IMR-90 (cell line): ENCODE measurements around the gene CDK13. TPM values are rescaled to one million over a fixed set of nuclear protein-coding genes. Genes with fewer than 3 reads are reported as not detected.

Source experiments
- ATAC-seq: fragments of 200-7000 bp; cut with Tn5 transposase; 2 replicates; pipeline ENCODE4 v1.9.1; 2020; ENCODE audit warnings: low read depth, mild to moderate bottlenecking, moderate library complexity
- BruUV-seq: library from RNA; stranded (reverse); fragments of 400-500 nt; replicated peaks from 2 replicates; lab custom pipeline; 2021; lab: Mats Ljungman, UMichigan
- CTCF ChIA-PET: fragments of 300-600 bp; formaldehyde crosslinking; extraction: SDS; loops from one replicate; lab custom pipeline; 2021; ENCODE audit warnings: antibody characterized with exemption; lab: Yijun Ruan, JAX
- POLR2A ChIA-PET: fragments of 300-600 bp; sonication (Branson Sonifier 250); formaldehyde crosslinking; loops from one replicate; lab custom pipeline; 2022; ENCODE audit warnings: antibody characterized with exemption; ENCODE audit not compliant: unreplicated experiment; lab: Charles Lee
- DNase-seq: peaks from one replicate; pipeline ENCODE4 v3.0.0; 2013
- H2AFZ ChIP-seq: replicated peaks from 2 replicates; pipeline ENCODE3; 2013; ENCODE audit warnings: low read length, mild to moderate bottlenecking; ENCODE audit not compliant: poor library complexity
- H2AK5ac ChIP-seq: 2 replicates; pipeline ENCODE4 v1.6.1; 2013; ENCODE audit warnings: low read depth, low read length, inconsistent platforms
- H2AK9ac ChIP-seq: replicated peaks from 2 replicates; pipeline ENCODE3; 2013; ENCODE audit warnings: mild to moderate bottlenecking, low read depth, low read length, moderate library complexity; ENCODE audit not compliant: poor library complexity
- H2BK120ac ChIP-seq: 2 replicates; pipeline ENCODE4 v1.6.1; 2013; ENCODE audit warnings: low read depth, low read length, inconsistent platforms
- H2BK15ac ChIP-seq: 3 replicates; pipeline ENCODE4 v1.6.1; 2013; ENCODE audit warnings: low read depth, low read length, inconsistent platforms
- H2BK20ac ChIP-seq: 2 replicates; pipeline ENCODE4 v1.6.1; 2013; ENCODE audit warnings: low read depth, mild to moderate bottlenecking, inconsistent platforms, low read length, moderate library complexity
- H2BK5ac ChIP-seq: 2 replicates; pipeline ENCODE4 v1.6.1; 2013; ENCODE audit warnings: mild to moderate bottlenecking, low read depth, low read length, inconsistent platforms; ENCODE audit not compliant: poor library complexity, severe bottlenecking
- H3K14ac ChIP-seq: replicated peaks from 2 replicates; pipeline ENCODE4 v1.6.1; 2013; ENCODE audit warnings: low read depth, low read length, inconsistent platforms
- H3K18ac ChIP-seq: 2 replicates; pipeline ENCODE4 v1.6.1; 2013; ENCODE audit warnings: low read depth, low read length, control low read depth
- H3K23ac ChIP-seq: 2 replicates; pipeline ENCODE4 v1.6.1; 2013; ENCODE audit warnings: low read depth, low read length, inconsistent platforms
- H3K27ac ChIP-seq: 2 replicates; pipeline ENCODE4 v1.5.1; 2013; ENCODE audit warnings: mild to moderate bottlenecking, control low read depth, low read length; ENCODE audit not compliant: insufficient read depth
- H3K27me3 ChIP-seq: 2 replicates; pipeline ENCODE4 v1.6.1; 2013; ENCODE audit warnings: low read length; ENCODE audit not compliant: control insufficient read depth, insufficient read depth
- H3K36me3 ChIP-seq: 2 replicates; pipeline ENCODE4 v1.6.1; 2013; ENCODE audit warnings: low read length, mixed read lengths; ENCODE audit not compliant: control insufficient read depth, insufficient read depth
- H3K4ac ChIP-seq: 2 replicates; pipeline ENCODE4 v1.6.1; 2013; ENCODE audit warnings: low read depth, low read length, inconsistent platforms
- H3K4me1 ChIP-seq: 2 replicates; pipeline ENCODE4 v1.6.1; 2013; ENCODE audit warnings: low read length, mixed read lengths; ENCODE audit not compliant: control insufficient read depth, insufficient read depth
- H3K4me2 ChIP-seq: 2 replicates; pipeline ENCODE4 v1.6.1; 2013; ENCODE audit warnings: low read depth, mild to moderate bottlenecking, control low read depth, low read length, moderate library complexity
- H3K4me3 ChIP-seq: 2 replicates; pipeline ENCODE4 v1.5.1; 2013; ENCODE audit warnings: low read depth, mild to moderate bottlenecking, control low read depth, low read length, moderate library complexity; ENCODE audit not compliant: insufficient read depth
- H3K56ac ChIP-seq: 2 replicates; pipeline ENCODE4 v1.6.1; 2013; ENCODE audit warnings: low read length, inconsistent platforms; ENCODE audit not compliant: insufficient read depth; ENCODE audit errors: extremely low read depth
- H3K79me1 ChIP-seq, 2 experiments: 2 replicates each; pipeline ENCODE4 v1.6.1; 2013; ENCODE audit warnings: low read length in 2 of 2, inconsistent platforms in 1 of 2, low read depth in 1 of 2
- H3K9ac ChIP-seq: 2 replicates; pipeline ENCODE4 v1.6.1; 2013; ENCODE audit warnings: low read depth, low read length, control low read depth
- H3K9me1 ChIP-seq: 2 replicates; pipeline ENCODE4 v1.6.1; 2013; ENCODE audit warnings: low read length, inconsistent platforms; ENCODE audit not compliant: insufficient read depth
- H3K9me3 ChIP-seq: 2 replicates; pipeline ENCODE4 v1.6.1; 2013; ENCODE audit warnings: low read length; ENCODE audit not compliant: control insufficient read depth, insufficient read depth
- H4K20me1 ChIP-seq: 2 replicates; pipeline ENCODE4 v1.6.1; 2013; ENCODE audit warnings: low read length, inconsistent platforms; ENCODE audit not compliant: insufficient read depth
- H4K5ac ChIP-seq: 2 replicates; pipeline ENCODE4 v1.6.1; 2013; ENCODE audit warnings: mild to moderate bottlenecking, low read depth, low read length, control low read depth
- H4K8ac ChIP-seq, 2 experiments: 2 replicates each; pipeline ENCODE4 v1.6.1; 2013; ENCODE audit warnings: low read depth in 2 of 2, low read length in 2 of 2, control low read depth in 1 of 2, inconsistent platforms in 1 of 2
- H4K91ac ChIP-seq: 2 replicates; pipeline ENCODE4 v1.6.1; 2013; ENCODE audit warnings: low read depth, low read length, inconsistent platforms; ENCODE audit not compliant: insufficient read depth
- FOS ChIP-seq: fragments of 150-350 bp; IDR thresholded peaks from 2 replicates; pipeline ENCODE4 v1.6.1; 2016; ENCODE audit warnings: low read depth, low read length
- MAFK ChIP-seq: IDR thresholded peaks from 2 replicates; pipeline ENCODE4 v1.6.1; 2012; ENCODE audit warnings: low read depth, low read length, improper control_type of control experiment
- MAZ ChIP-seq: IDR thresholded peaks from 2 replicates; pipeline ENCODE4 v1.6.1; 2012; ENCODE audit warnings: low read depth, mild to moderate bottlenecking, low read length, improper control_type of control experiment, moderate library complexity, borderline replicate concordance
- POLR2A ChIP-seq: IDR thresholded peaks from 2 replicates; pipeline ENCODE4 v1.6.1; 2012; ENCODE audit warnings: mild to moderate bottlenecking, low read depth, low read length
- RCOR1 ChIP-seq: IDR thresholded peaks from 2 replicates; pipeline ENCODE4 v1.6.1; 2012; ENCODE audit warnings: mild to moderate bottlenecking, low read length, improper control_type of control experiment; ENCODE audit not compliant: insufficient replicate concordance
- RFX5 ChIP-seq: IDR thresholded peaks from 2 replicates; pipeline ENCODE4 v1.8.0; 2012; ENCODE audit warnings: low read depth, mild to moderate bottlenecking, low read length, moderate library complexity
- WGBS, 2 experiments: methylation state at CpG; one replicate each; pipeline versions ENCODE4 v1.1.5 to v1.1.7; 2013; ENCODE audit warnings: missing lambda C conversion rate in 2 of 2; ENCODE audit not compliant: insufficient read length in 1 of 2; ENCODE audit errors: extremely low coverage in 2 of 2; 5-methylcytosine and 5-hydroxymethylcytosine counted together
- dilution Hi-C: fragments of 300-500 bp; cut with HindIII; formaldehyde crosslinking; loops from one replicate; pipeline ENCODE4 v1.14.3; 2018; ENCODE audit warnings: low sequenced_read_pairs; ENCODE audit not compliant: unreplicated experiment
- in situ Hi-C: fragments of 300-500 bp; cut with MboI; formaldehyde crosslinking; loops from 3 replicates; pipeline ENCODE4 v1.14.3; 2019; ENCODE audit warnings: low sequenced_read_pairs, inconsistent platforms, mixed read lengths
- intact Hi-C: fragments of 100-400 bp; cut with micrococcal nuclease; formaldehyde crosslinking; loops from 2 replicates; pipeline ENCODE4 v1.10.0; 2022
- polyA plus RNA-seq, 3 experiments: library from polyadenylated mRNA; depleted of rRNA; stranded (reverse); fragments of >200 nt; gene quantifications; 2 replicates each; pipeline ENCODE4 v1.2.3, GENCODE V29; 2012; ENCODE audit warnings: low replicate concordance in 1 of 3
- total RNA-seq: library from RNA; depleted of rRNA; stranded (reverse); fragments of >200 nt; gene quantifications from 2 replicates; pipeline ENCODE4 v1.2.3, GENCODE V29; 2012
- TF ChIP-seq, protein P1 (sequence below): conservative IDR thresholded peaks from 2 replicates; pipeline ENCODE4 v1.5.1; 2012; ENCODE audit warnings: mild to moderate bottlenecking, low read depth, low read length, improper control_type of control experiment
- TF ChIP-seq, protein P2 (sequence below): fragments of 150-350 bp; IDR thresholded peaks from 2 replicates; pipeline ENCODE4 v1.6.1; 2016; ENCODE audit warnings: low read depth, mild to moderate bottlenecking, low read length, moderate library complexity, borderline replicate concordance
- TF ChIP-seq, protein P3 (sequence below): fragments of 150-350 bp; IDR thresholded peaks from 2 replicates; pipeline ENCODE4 v1.6.1; 2017; ENCODE audit warnings: mild to moderate bottlenecking, antibody characterized with exemption, low read length, low read depth

CDK13 gene
- total and polyA plus RNA-seq, 2 of the 4 experiments (the other 2 are of a cell fraction), result 20.1 to 50.4 TPM

DNA sequence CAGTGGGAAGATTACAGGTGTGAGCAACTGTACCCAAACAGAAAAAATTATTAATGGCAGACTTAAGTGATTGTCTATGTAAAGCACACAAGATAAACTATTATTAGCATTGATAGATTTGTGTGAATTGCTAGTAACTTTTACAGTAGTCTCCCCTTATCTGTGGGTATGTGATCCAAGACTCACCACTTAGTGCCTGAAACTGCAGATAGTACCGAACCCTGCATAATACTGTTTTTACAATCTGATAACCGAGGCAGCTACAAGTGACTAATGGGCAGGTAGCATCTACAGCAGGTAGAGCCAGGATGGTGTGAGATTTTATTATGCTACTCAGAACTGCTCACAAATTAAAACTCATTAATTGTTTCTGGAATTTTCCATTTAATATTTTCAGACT is 152.8 kb downstream of the CDK13 start:
- POLR2A ChIA-PET, result no interaction called here
- dilution Hi-C loops, result no loop called here

More for the DNA sequence above, 152.8 kb downstream of the CDK13 start:
- Histone ChIP-seq H3K4me2 (no peak overlapping the region), H2BK15ac (no peak overlapping the region), H2BK5ac (no peak overlapping the region), H2BK120ac (no peak overlapping the region), H3K23ac (no peak overlapping the region), H2AK9ac (no peak overlapping the region), H2BK20ac (no peak overlapping the region), H3K56ac (no peak overlapping the region), H2AFZ (no peak overlapping the region), H3K4me3 (no peak overlapping the region), H3K36me3 (no peaks in the 10 kb centered on the region; the same call in 1 of the 2 replicates), H2AK5ac (no peak overlapping the region), H4K8ac (no peak overlapping the region), H3K4me1 (no peaks in the 10 kb centered on the region), H3K79me1 (peaks cover 4 to 6% of the 10 kb centered on the region in 2 experiments; a peak in 2 of 4 replicates), H3K9me1 (no peaks in the 10 kb centered on the region), H3K27ac (no peak overlapping the region), H4K20me1 (0 out of 2 replicates have a peak, but pooled peaks cover 3% of the 10 kb centered on the region), H3K14ac (no peak overlapping the region), H4K91ac (no peak overlapping the region), H3K27me3 (no peaks in the 10 kb centered on the region), H3K9ac (no peak overlapping the region), H4K5ac (no peak overlapping the region), H3K18ac (no peak overlapping the region), H3K9me3 (no peaks in the 10 kb centered on the region), H3K4ac (no peak overlapping the region)
- no peak for ATAC-seq
- BruUV-seq, result no TSS peak
- no CpG with 5 or more reads among the region's 2 CpGs for WGBS, 2 experiments
- TF ChIP-seq RFX5 (no peak), MAFK (no peak), RCOR1 (no peak), POLR2A (no peak), FOS (no peak), MAZ (no peak)
- TF ChIP-seq, protein P1, sequence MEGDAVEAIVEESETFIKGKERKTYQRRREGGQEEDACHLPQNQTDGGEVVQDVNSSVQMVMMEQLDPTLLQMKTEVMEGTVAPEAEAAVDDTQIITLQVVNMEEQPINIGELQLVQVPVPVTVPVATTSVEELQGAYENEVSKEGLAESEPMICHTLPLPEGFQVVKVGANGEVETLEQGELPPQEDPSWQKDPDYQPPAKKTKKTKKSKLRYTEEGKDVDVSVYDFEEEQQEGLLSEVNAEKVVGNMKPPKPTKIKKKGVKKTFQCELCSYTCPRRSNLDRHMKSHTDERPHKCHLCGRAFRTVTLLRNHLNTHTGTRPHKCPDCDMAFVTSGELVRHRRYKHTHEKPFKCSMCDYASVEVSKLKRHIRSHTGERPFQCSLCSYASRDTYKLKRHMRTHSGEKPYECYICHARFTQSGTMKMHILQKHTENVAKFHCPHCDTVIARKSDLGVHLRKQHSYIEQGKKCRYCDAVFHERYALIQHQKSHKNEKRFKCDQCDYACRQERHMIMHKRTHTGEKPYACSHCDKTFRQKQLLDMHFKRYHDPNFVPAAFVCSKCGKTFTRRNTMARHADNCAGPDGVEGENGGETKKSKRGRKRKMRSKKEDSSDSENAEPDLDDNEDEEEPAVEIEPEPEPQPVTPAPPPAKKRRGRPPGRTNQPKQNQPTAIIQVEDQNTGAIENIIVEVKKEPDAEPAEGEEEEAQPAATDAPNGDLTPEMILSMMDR, result no peak
- TF ChIP-seq, protein P2, sequence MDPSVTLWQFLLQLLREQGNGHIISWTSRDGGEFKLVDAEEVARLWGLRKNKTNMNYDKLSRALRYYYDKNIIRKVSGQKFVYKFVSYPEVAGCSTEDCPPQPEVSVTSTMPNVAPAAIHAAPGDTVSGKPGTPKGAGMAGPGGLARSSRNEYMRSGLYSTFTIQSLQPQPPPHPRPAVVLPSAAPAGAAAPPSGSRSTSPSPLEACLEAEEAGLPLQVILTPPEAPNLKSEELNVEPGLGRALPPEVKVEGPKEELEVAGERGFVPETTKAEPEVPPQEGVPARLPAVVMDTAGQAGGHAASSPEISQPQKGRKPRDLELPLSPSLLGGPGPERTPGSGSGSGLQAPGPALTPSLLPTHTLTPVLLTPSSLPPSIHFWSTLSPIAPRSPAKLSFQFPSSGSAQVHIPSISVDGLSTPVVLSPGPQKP, result no peak
- TF ChIP-seq, protein P3, sequence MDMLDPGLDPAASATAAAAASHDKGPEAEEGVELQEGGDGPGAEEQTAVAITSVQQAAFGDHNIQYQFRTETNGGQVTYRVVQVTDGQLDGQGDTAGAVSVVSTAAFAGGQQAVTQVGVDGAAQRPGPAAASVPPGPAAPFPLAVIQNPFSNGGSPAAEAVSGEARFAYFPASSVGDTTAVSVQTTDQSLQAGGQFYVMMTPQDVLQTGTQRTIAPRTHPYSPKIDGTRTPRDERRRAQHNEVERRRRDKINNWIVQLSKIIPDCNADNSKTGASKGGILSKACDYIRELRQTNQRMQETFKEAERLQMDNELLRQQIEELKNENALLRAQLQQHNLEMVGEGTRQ, result no peak
- no peak for DNase-seq
- CTCF ChIA-PET, result no interaction called here
- intact Hi-C loops, result no loop called here
- in situ Hi-C loops, result no loop called here
